ENCODE results near the gene ANKRD65.

DNA sequence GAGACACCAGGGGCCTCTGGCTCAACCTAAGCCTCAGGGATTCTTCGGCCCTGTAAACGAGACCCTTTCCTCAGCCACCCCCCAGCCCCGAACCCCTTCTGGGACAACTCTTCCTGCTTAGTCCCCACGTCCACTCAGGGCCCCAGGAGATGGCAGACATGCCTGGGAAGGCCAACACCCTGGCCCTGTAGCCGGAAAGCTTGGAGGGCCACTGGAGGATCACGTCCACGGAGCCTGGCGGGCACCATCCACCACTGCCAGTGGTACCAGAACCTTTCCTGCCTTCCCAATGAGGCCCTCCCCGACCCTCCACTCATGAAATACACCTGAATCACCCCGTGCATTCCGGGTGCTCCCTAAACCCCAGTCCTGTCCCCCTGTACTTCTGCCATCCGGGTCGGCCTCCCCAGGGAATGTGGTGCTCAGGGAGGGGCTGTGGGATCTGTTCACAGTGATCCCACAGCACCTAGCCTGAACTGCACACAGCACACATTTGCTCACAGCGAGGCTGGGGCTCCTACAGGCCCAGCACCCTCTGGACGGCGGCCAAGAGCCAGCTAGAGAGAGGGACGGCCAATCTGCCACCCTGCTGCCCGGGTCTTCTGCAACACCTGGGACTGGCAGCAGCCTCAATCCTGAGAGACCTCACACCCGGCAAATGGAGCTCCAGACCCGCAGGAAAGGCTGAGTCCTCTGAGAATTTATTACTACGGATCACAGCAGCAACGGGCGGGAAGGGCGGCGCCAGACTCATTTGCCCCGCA lies 47.8 kb downstream of the ANKRD65 start:
- TF ChIP-seq POLR2A (IDR thresholded peaks at IDR 0.05; ENCODE audit: low read length) (no peak), GATA1 (IDR thresholded peaks at IDR 0.05; ENCODE audit: low read depth, low read length) (no peak)

All from erythroblast (primary cell).